Endothelial cell of umbilical vein (primary cell): ENCODE data around the gene ATPAF1. TPM values are rescaled to one million over a fixed set of nuclear protein-coding genes. Genes with fewer than 3 reads are reported as not detected.

Experiments
- BruUV-seq: library from RNA; stranded (reverse); fragments of 400-500 nt; replicated peaks from 2 replicates; lab custom pipeline; 2021; lab: Mats Ljungman, UMichigan
- CTCF ChIA-PET: fragments of 300-600, 350-600 bp; sonication (Branson Sonifier 250); formaldehyde crosslinking; loops from one replicate; lab custom pipeline; 2021; ENCODE audit warnings: antibody characterized with exemption, inconsistent platforms; lab: Charles Lee
- POLR2A ChIA-PET: fragments of 300-600, 350-600 bp; sonication (Branson Sonifier 250); formaldehyde crosslinking; loops from one replicate; lab custom pipeline; 2021; ENCODE audit warnings: antibody characterized with exemption, inconsistent platforms; lab: Charles Lee
- DNase-seq: peaks from one replicate; pipeline ENCODE4 v3.0.0-alpha.2; 2011; ENCODE audit warnings: low read depth, low spot score
- FAIRE-seq: peaks from 2 replicates; lab custom pipeline; 2011; peaks lifted over from hg19 to GRCh38; lab: Jason Lieb, UNC
- H2AFZ ChIP-seq: 2 replicates; pipeline ENCODE4 v1.6.0; 2012; ENCODE audit warnings: low read depth, low read length, control low read depth, inconsistent platforms
- H3K27ac ChIP-seq: 2 replicates; pipeline ENCODE4 v1.5.1; 2011; ENCODE audit warnings: low read depth, mild to moderate bottlenecking, control low read depth, low read length, moderate library complexity; ENCODE audit not compliant: insufficient read depth
- H3K27me3 ChIP-seq, 2 experiments: 2 replicates each; pipeline versions ENCODE4 v1.6.0 to v1.6.1; 2011; ENCODE audit warnings: low read length in 2 of 2, mixed read lengths in 1 of 2; ENCODE audit not compliant: control insufficient read depth in 2 of 2, insufficient read depth in 2 of 2
- H3K36me3 ChIP-seq, 2 experiments: 2 replicates in 1 of 2; 3 replicates in 1 of 2; pipeline ENCODE4 v1.5.1; 2011; ENCODE audit warnings: low read length in 2 of 2, mild to moderate bottlenecking in 1 of 2, moderate library complexity in 1 of 2; ENCODE audit not compliant: control insufficient read depth in 2 of 2, insufficient read depth in 2 of 2; ENCODE audit errors: extremely low read depth in 1 of 2
- H3K4me1 ChIP-seq: 3 replicates; pipeline ENCODE4 v1.5.1; 2011; ENCODE audit warnings: mild to moderate bottlenecking, low read length; ENCODE audit not compliant: control insufficient read depth, insufficient read depth; ENCODE audit errors: extremely low read depth
- H3K4me2 ChIP-seq: 2 replicates; pipeline ENCODE4 v1.6.1; 2011; ENCODE audit warnings: low read length, control low read depth, mixed read lengths; ENCODE audit not compliant: insufficient read depth
- H3K4me3 ChIP-seq, 3 experiments: fragments of 200-600 bp in 1 of 3; sonication (generic), shearing (Covaris generic) in 1 of 3; replicated peaks in 1 of 3; 2 replicates each; pipeline ENCODE4 v1.5.1; 2011 to 2016; ENCODE audit warnings: control low read depth in 3 of 3, low read length in 3 of 3, mild to moderate bottlenecking in 2 of 3, inconsistent platforms in 1 of 3, low read depth in 1 of 3, moderate library complexity in 1 of 3; ENCODE audit not compliant: insufficient read depth in 1 of 3
- H3K79me2 ChIP-seq: 2 replicates; pipeline ENCODE4 v1.6.0; 2012; ENCODE audit warnings: low read length, inconsistent platforms; ENCODE audit not compliant: control insufficient read depth, insufficient read depth
- H3K9ac ChIP-seq: replicated peaks from 2 replicates; pipeline ENCODE3; 2011; ENCODE audit warnings: low read length, control low read depth; ENCODE audit not compliant: insufficient read depth; ENCODE audit errors: extremely low read depth
- H3K9me1 ChIP-seq: replicated peaks from 3 replicates; pipeline ENCODE4 v1.6.0; 2011; ENCODE audit warnings: mild to moderate bottlenecking, low read length; ENCODE audit not compliant: control insufficient read depth, insufficient read depth; ENCODE audit errors: extremely low read depth
- H3K9me3 ChIP-seq: replicated peaks from 2 replicates; pipeline ENCODE4 v1.5.1; 2012; ENCODE audit warnings: low read length, inconsistent platforms; ENCODE audit not compliant: control insufficient read depth, insufficient read depth
- H4K20me1 ChIP-seq: replicated peaks from 2 replicates; pipeline ENCODE3; 2011; ENCODE audit warnings: mild to moderate bottlenecking, low read length; ENCODE audit not compliant: control insufficient read depth, insufficient read depth; ENCODE audit errors: extremely low read depth
- CTCF ChIP-seq, 2 donors: IDR thresholded peaks; 1 replicate in 1 of 2; 2 replicates in 1 of 2; pipeline ENCODE4 v1.5.1; 2011; ENCODE audit warnings: low read length in 2 of 2, mild to moderate bottlenecking in 2 of 2, moderate library complexity in 2 of 2, control low read depth in 1 of 2, inconsistent platforms in 1 of 2, low read depth in 1 of 2; ENCODE audit not compliant: insufficient read depth in 1 of 2; ENCODE audit errors: extremely low read depth in 1 of 2
- EZH2 ChIP-seq: IDR thresholded peaks from 2 replicates; pipeline ENCODE4 v1.6.1; 2012; ENCODE audit warnings: borderline replicate concordance, low read depth, mild to moderate bottlenecking, moderate library complexity, low read length, inconsistent platforms; ENCODE audit not compliant: severe bottlenecking
- FOS ChIP-seq: IDR thresholded peaks from 2 replicates; pipeline ENCODE4 v1.6.1; 2011; ENCODE audit warnings: mild to moderate bottlenecking, low read length, moderate library complexity, borderline replicate concordance; ENCODE audit not compliant: insufficient read depth
- GATA2 ChIP-seq: IDR thresholded peaks from 2 replicates; pipeline ENCODE4 v1.7.0; 2011; ENCODE audit warnings: low read depth, mild to moderate bottlenecking, moderate library complexity, mixed read lengths, low read length; ENCODE audit not compliant: insufficient read length, insufficient read depth
- JUN ChIP-seq: IDR thresholded peaks from 2 replicates; pipeline ENCODE4 v1.6.1; 2011; ENCODE audit warnings: borderline replicate concordance, low read depth; ENCODE audit not compliant: insufficient read length, insufficient read depth
- MAX ChIP-seq: IDR thresholded peaks from 2 replicates; pipeline ENCODE4 v1.6.1; 2011; ENCODE audit not compliant: insufficient read depth, insufficient read length
- MYC ChIP-seq: IDR thresholded peaks from one replicate; pipeline ENCODE4 v1.6.1; 2011; ENCODE audit warnings: mild to moderate bottlenecking, low read depth, low read length
- POLR2A ChIP-seq: IDR thresholded peaks from 2 replicates; pipeline ENCODE4 v1.6.1; 2012; ENCODE audit warnings: low read depth, mild to moderate bottlenecking, control low read depth, low read length
- POLR2AphosphoS5 ChIP-seq: IDR thresholded peaks from 2 replicates; pipeline ENCODE4 v1.6.1; 2012; ENCODE audit warnings: low read depth, mild to moderate bottlenecking, control low read depth, low read length, moderate library complexity; ENCODE audit not compliant: insufficient read depth
- dilution Hi-C: fragments of 300-500 bp; cut with MboI; formaldehyde crosslinking; loops from one replicate; pipeline ENCODE4 v1.15.0; 2019; ENCODE audit warnings: low sequenced_read_pairs; ENCODE audit not compliant: extremely low pct_ligation_motif_present
- intact Hi-C: fragments of 100-400 bp; cut with micrococcal nuclease; formaldehyde crosslinking; loops from one replicate; pipeline ENCODE4 v1.10.0; 2022
- polyA plus RNA-seq, 4 experiments: library from polyadenylated mRNA; depleted of rRNA in 3 of 4; stranded (reverse) in 3 of 4; unstranded in 1 of 4; fragments of >200 nt; gene quantifications; 2 replicates each; pipeline versions ENCODE4 v1.2.1 to v1.2.3, GENCODE V29; 2011 to 2012; ENCODE audit warnings: missing spikeins in 1 of 4
- total RNA-seq: library from RNA; stranded (reverse); gene quantifications from 2 replicates; pipeline ENCODE4 v1.2.3, GENCODE V29; 2021

Gene ATPAF1
- total and polyA plus RNA-seq, 2 donors (not counting 3 experiments of a cell fraction or from before 2014, with no cell fraction given) = 28.3 to 29.6 TPM

GRCh38 chr1:46613661-46614603, 54.2 kb downstream of the ATPAF1 start:
- FAIRE-seq (no peak), DNase-seq (peak; percentile 30)
- no peak for TF ChIP-seq FOS
- no peak for TF ChIP-seq JUN
- TF ChIP-seq MYC = no peak
- no peak for TF ChIP-seq POLR2AphosphoS5
- TF ChIP-seq CTCF (IDR thresholded peaks at IDR 0.05; ENCODE audit: extremely low read depth in 1 of 2, insufficient read depth in 1 of 2, low read depth in 1 of 2, low read length in 2 of 2) = no peak
- no peak for TF ChIP-seq MAX
- TF ChIP-seq EZH2 = no peak
- TF ChIP-seq POLR2A = no peak
- TF ChIP-seq GATA2 = no peak
- CTCF ChIA-PET = interaction anchor here (1.0 to 1.4 kb wide), 4 partner anchors 8 to 111 kb away, joined by 4 to 6 read pairs (median 4); partner anchors contain the start of gene MKNK1
- H2AFZ ChIP-seq = no peak overlapping the region
- POLR2A ChIA-PET = interaction anchor here (1.3 kb wide), 1 partner anchor 10 kb away, joined by 5 read pairs; the partner anchor contains the start of gene MKNK1
- H3K27me3 ChIP-seq = no peaks in the 10 kb centered on the region
- no TSS peak for BruUV-seq
- H3K79me2 ChIP-seq = no peaks in the 10 kb centered on the region
- H4K20me1 ChIP-seq = no peaks in the 10 kb centered on the region
- H3K9me1 ChIP-seq = no peaks in the 10 kb centered on the region
- H3K4me3 ChIP-seq = no peak overlapping the region
- H3K4me1 ChIP-seq = peaks cover 11% of the 10 kb centered on the region
- H3K4me2 ChIP-seq = no peak overlapping the region
- no peaks in the 10 kb centered on the region for H3K9me3 ChIP-seq
- peaks cover 0 to 6% of the 10 kb centered on the region in 2 experiments for H3K36me3 ChIP-seq
- intact Hi-C loops = no loop called here
- dilution Hi-C loops = no loop called here
- no peak overlapping the region for H3K9ac ChIP-seq
- no peak overlapping the region for H3K27ac ChIP-seq
